ENCODE measurements around the gene MRPS27. TPM values are rescaled to one million over a fixed set of nuclear protein-coding genes. Genes with fewer than 3 reads are reported as not detected.
A peak's percentile ranks its signal among the peaks of the same experiment; 100 is the strongest.

Gene MRPS27
- total and polyA plus RNA-seq, 2 of the 13 experiments (the other 11 are each of a cell fraction or from before 2014, with no cell fraction given), result 71.8 to 115 TPM

DNA sequence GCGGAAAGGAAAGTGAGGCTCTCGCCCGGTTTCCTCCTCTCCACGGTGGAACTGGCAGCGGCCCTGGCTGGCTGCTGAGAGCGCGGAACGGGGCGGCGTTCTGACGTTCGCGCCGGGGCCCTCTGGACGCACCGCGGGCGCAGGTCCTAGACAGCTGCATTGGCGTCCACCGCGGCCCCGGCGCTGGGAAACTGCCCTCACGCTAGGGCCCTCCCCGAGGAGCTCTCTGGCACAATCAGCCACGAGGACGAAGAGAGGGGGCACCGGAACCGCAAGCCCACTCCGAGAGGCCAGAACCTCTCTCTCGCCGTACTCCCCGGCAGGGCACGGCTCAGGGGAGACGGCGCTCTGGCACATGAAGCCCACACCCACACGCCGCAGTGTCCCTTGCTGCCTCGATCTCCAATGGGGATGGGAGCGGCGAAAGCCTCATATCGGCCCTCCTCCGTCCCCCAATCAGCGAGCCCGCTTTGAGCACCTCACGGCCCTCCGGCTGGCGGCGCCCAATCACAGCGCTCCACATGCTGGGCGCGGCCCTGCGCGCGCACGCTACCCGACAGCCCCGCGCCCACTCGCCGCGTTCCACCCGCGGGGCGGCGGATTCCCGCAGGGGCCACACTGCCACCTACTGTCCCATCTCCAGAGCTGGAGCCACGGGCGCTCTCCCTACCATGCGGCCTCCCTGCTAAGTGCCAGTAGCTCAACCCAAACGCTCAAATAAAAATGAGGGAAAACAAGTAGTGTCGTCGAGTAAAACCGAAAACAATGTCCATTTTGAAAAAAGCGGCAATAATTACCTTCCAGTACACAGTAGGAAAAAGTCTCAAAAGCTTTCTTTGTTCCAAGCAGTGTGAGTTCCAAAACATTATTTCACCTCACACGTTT is 11.8 kb downstream of the MRPS27 start (continued):
- TF ChIP-seq, protein P1, sequence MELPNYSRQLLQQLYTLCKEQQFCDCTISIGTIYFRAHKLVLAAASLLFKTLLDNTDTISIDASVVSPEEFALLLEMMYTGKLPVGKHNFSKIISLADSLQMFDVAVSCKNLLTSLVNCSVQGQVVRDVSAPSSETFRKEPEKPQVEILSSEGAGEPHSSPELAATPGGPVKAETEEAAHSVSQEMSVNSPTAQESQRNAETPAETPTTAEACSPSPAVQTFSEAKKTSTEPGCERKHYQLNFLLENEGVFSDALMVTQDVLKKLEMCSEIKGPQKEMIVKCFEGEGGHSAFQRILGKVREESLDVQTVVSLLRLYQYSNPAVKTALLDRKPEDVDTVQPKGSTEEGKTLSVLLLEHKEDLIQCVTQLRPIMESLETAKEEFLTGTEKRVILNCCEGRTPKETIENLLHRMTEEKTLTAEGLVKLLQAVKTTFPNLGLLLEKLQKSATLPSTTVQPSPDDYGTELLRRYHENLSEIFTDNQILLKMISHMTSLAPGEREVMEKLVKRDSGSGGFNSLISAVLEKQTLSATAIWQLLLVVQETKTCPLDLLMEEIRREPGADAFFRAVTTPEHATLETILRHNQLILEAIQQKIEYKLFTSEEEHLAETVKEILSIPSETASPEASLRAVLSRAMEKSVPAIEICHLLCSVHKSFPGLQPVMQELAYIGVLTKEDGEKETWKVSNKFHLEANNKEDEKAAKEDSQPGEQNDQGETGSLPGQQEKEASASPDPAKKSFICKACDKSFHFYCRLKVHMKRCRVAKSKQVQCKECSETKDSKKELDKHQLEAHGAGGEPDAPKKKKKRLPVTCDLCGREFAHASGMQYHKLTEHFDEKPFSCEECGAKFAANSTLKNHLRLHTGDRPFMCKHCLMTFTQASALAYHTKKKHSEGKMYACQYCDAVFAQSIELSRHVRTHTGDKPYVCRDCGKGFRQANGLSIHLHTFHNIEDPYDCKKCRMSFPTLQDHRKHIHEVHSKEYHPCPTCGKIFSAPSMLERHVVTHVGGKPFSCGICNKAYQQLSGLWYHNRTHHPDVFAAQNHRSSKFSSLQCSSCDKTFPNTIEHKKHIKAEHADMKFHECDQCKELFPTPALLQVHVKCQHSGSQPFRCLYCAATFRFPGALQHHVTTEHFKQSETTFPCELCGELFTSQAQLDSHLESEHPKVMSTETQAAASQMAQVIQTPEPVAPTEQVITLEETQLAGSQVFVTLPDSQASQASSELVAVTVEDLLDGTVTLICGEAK (IDR thresholded peaks at IDR 0.05), result no peak
- TF ChIP-seq, protein P1 (CRISPR knock-in tag; IDR thresholded peaks at IDR 0.05), result peak; percentile 51; the same call in 1 of the 2 replicates
- TF ChIP-seq AGO2 (optimal IDR thresholded peaks at IDR 0.05; ENCODE audit: low read depth, low read length) (peak; percentile 96), KLF16 (CRISPR knock-in tag; IDR thresholded peaks at IDR 0.05) (peak in 1 of 2 experiments; percentile 65; a peak in 1 of 4 replicates), NCOA2 (CRISPR knock-in tag; IDR thresholded peaks at IDR 0.05) (0 out of 2 replicates have a peak, but pooled peaks have one; percentile 37), MED1 (CRISPR knock-in tag; IDR thresholded peaks at IDR 0.05) (peak; percentile 89), ZNF143 (CRISPR knock-in tag; IDR thresholded peaks at IDR 0.05) (peak; percentile 84), HMG20A (CRISPR knock-in tag; IDR thresholded peaks at IDR 0.05; ENCODE audit: borderline replicate concordance) (no peak; the same call in 1 of the 2 replicates), POLR2G (IDR thresholded peaks at IDR 0.05; ENCODE audit: low read depth, low read length) (peak; percentile 98), SMYD3 (CRISPR knock-in tag; IDR thresholded peaks at IDR 0.05) (peak; percentile 91)
- TF ChIP-seq, protein P2, sequence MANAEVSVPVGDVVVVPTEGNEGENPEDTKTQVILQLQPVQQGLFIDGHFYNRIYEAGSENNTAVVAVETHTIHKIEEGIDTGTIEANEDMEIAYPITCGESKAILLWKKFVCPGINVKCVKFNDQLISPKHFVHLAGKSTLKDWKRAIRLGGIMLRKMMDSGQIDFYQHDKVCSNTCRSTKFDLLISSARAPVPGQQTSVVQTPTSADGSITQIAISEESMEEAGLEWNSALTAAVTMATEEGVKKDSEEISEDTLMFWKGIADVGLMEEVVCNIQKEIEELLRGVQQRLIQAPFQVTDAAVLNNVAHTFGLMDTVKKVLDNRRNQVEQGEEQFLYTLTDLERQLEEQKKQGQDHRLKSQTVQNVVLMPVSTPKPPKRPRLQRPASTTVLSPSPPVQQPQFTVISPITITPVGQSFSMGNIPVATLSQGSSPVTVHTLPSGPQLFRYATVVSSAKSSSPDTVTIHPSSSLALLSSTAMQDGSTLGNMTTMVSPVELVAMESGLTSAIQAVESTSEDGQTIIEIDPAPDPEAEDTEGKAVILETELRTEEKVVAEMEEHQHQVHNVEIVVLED (CRISPR knock-in tag; IDR thresholded peaks at IDR 0.05; ENCODE audit: borderline replicate concordance), result peak; percentile 90
- TF ChIP-seq, protein P3, sequence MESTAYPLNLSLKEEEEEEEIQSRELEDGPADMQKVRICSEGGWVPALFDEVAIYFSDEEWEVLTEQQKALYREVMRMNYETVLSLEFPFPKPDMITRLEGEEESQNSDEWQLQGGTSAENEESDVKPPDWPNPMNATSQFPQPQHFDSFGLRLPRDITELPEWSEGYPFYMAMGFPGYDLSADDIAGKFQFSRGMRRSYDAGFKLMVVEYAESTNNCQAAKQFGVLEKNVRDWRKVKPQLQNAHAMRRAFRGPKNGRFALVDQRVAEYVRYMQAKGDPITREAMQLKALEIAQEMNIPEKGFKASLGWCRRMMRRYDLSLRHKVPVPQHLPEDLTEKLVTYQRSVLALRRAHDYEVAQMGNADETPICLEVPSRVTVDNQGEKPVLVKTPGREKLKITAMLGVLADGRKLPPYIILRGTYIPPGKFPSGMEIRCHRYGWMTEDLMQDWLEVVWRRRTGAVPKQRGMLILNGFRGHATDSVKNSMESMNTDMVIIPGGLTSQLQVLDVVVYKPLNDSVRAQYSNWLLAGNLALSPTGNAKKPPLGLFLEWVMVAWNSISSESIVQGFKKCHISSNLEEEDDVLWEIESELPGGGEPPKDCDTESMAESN (CRISPR knock-in tag; conservative IDR thresholded peaks at IDR 0.05), result peak; percentile 53; the same call in 1 of the 2 replicates
- TF ChIP-seq, protein P4, sequence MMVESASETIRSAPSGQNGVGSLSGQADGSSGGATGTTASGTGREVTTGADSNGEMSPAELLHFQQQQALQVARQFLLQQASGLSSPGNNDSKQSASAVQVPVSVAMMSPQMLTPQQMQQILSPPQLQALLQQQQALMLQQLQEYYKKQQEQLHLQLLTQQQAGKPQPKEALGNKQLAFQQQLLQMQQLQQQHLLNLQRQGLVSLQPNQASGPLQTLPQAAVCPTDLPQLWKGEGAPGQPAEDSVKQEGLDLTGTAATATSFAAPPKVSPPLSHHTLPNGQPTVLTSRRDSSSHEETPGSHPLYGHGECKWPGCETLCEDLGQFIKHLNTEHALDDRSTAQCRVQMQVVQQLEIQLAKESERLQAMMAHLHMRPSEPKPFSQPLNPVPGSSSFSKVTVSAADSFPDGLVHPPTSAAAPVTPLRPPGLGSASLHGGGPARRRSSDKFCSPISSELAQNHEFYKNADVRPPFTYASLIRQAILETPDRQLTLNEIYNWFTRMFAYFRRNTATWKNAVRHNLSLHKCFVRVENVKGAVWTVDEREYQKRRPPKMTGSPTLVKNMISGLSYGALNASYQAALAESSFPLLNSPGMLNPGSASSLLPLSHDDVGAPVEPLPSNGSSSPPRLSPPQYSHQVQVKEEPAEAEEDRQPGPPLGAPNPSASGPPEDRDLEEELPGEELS (CRISPR knock-in tag; IDR thresholded peaks at IDR 0.05), result peak; percentile 12; the same call in 1 of the 2 replicates

Data from HepG2 (cell line).